ENCODE data around the gene SMURF2. TPM values are rescaled to one million over a fixed set of nuclear protein-coding genes. Genes with fewer than 3 reads are reported as not detected.

Gene SMURF2
- total RNA-seq, 1 experiment from 2014 or later = 24.7 TPM

GRCh38 chr17:64627797-64628196 is 34.3 kb downstream of the SMURF2 start:
- intact Hi-C loops (cut with micrococcal nuclease; ENCODE audit: unreplicated experiment) = no loop called here
- no peak for TF ChIP-seq EZH2 (IDR thresholded peaks at IDR 0.05; ENCODE audit: borderline replicate concordance, low read depth, low read length, poor library complexity, severe bottlenecking)
- TF ChIP-seq CTCF (conservative IDR thresholded peaks at IDR 0.05; ENCODE audit: low read depth, low read length) = no peak
- CTCF ChIA-PET = no interaction called here
- no peaks in the 10 kb centered on the region for H3K27me3 ChIP-seq (replicated peaks; ENCODE audit: insufficient read depth, low read depth, low read length, poor library complexity)
- no peak for DNase-seq (ENCODE audit: low spot score)
- POLR2A ChIA-PET (ENCODE audit: low non-redundant PET) = no interaction called here
- no peak overlapping the region for H3K4me3 ChIP-seq (ENCODE audit: low read depth, low read length, poor library complexity, severe bottlenecking)
- H3K9me3 ChIP-seq (ENCODE audit: low read depth, low read length, poor library complexity, severe bottlenecking) = no peaks in the 10 kb centered on the region
- no peaks in the 10 kb centered on the region for H3K36me3 ChIP-seq (ENCODE audit: insufficient read depth, low read length, poor library complexity, severe bottlenecking)
- no peak overlapping the region for H3K27ac ChIP-seq (ENCODE audit: low read depth, low read length, poor library complexity, severe bottlenecking)
- no TSS peak for BruUV-seq (replicated peaks)
- H3K4me1 ChIP-seq (ENCODE audit: insufficient read depth, low read length, poor library complexity, severe bottlenecking) = peaks cover 10% of the 10 kb centered on the region

- Histone ChIP-seq H3K4me3 (ENCODE audit: low read depth, low read length, poor library complexity, severe bottlenecking) (no peak overlapping the region), H3K27ac (ENCODE audit: low read depth, low read length, poor library complexity, severe bottlenecking) (no peak overlapping the region), H3K4me1 (ENCODE audit: insufficient read depth, low read length, poor library complexity, severe bottlenecking) (peaks cover 4% of the 10 kb centered on the region), H3K36me3 (ENCODE audit: insufficient read depth, low read length, poor library complexity, severe bottlenecking) (no peaks in the 10 kb centered on the region), H3K9me3 (ENCODE audit: low read depth, low read length, poor library complexity, severe bottlenecking) (no peaks in the 10 kb centered on the region), H3K27me3 (replicated peaks; ENCODE audit: insufficient read depth, low read depth, low read length, poor library complexity) (no peaks in the 10 kb centered on the region)
- intact Hi-C loops (cut with micrococcal nuclease; ENCODE audit: unreplicated experiment) = no loop called here
- CTCF ChIA-PET = no interaction called here
- POLR2A ChIA-PET (ENCODE audit: low non-redundant PET) = no interaction called here
- no TSS peak for BruUV-seq (replicated peaks)
- no peak for DNase-seq (ENCODE audit: low spot score)
- no peak for TF ChIP-seq EZH2 (IDR thresholded peaks at IDR 0.05; ENCODE audit: borderline replicate concordance, low read depth, low read length, poor library complexity, severe bottlenecking)
- TF ChIP-seq CTCF (conservative IDR thresholded peaks at IDR 0.05; ENCODE audit: low read depth, low read length) = no peak
Observed at GRCh38 chr17:64626827-64627226, 35.3 kb downstream of the SMURF2 start.

- no peak overlapping the region for H3K27ac ChIP-seq (ENCODE audit: low read depth, low read length, poor library complexity, severe bottlenecking)
- no peaks in the 10 kb centered on the region for H3K36me3 ChIP-seq (ENCODE audit: insufficient read depth, low read length, poor library complexity, severe bottlenecking)
- no peaks in the 10 kb centered on the region for H3K4me1 ChIP-seq (ENCODE audit: insufficient read depth, low read length, poor library complexity, severe bottlenecking)
- ChIA-PET POLR2A (ENCODE audit: low non-redundant PET) (no interaction called here), CTCF (no interaction called here)
- intact Hi-C loops (cut with micrococcal nuclease; ENCODE audit: unreplicated experiment) = no loop called here
- BruUV-seq (replicated peaks) = no TSS peak
- no peak for DNase-seq (ENCODE audit: low spot score)
- no peaks in the 10 kb centered on the region for H3K9me3 ChIP-seq (ENCODE audit: low read depth, low read length, poor library complexity, severe bottlenecking)
- TF ChIP-seq EZH2 (IDR thresholded peaks at IDR 0.05; ENCODE audit: borderline replicate concordance, low read depth, low read length, poor library complexity, severe bottlenecking) (no peak), CTCF (conservative IDR thresholded peaks at IDR 0.05; ENCODE audit: low read depth, low read length) (no peak)
- H3K4me3 ChIP-seq (ENCODE audit: low read depth, low read length, poor library complexity, severe bottlenecking) = no peak overlapping the region
- H3K27me3 ChIP-seq (replicated peaks; ENCODE audit: insufficient read depth, low read depth, low read length, poor library complexity) = no peaks in the 10 kb centered on the region
Observed at GRCh38 chr17:64625541-64625940, 36.6 kb downstream of the SMURF2 start.

All from A673 (cell line).